Measurements from ENCODE around the gene CABLES1. TPM values are rescaled to one million over a fixed set of nuclear protein-coding genes. Genes with fewer than 3 reads are reported as not detected.

The CABLES1 gene
- polyA plus RNA-seq, 3 donors: 0.09 to 0.15 TPM; not detected in 1

GRCh38 chr18:23258566-23259469 lies 123.5 kb downstream of the CABLES1 start:
- Mint-ChIP-seq H3K27ac (peak overlapping the region; percentile 64 to 94 (median 85)), H3K9me3 (peaks cover 0 to 3% (median 0%) of the 10 kb centered on the region in 7 donors), H3K4me1 (peaks cover 37% of the 10 kb centered on the region), H3K36me3 (peaks cover 5 to 23% of the 10 kb centered on the region in 2 donors), H3K4me3 (peak overlapping the region in 1 of 2 donors; percentile 86), H3K27me3 (ENCODE audit: low read depth in 3 of 3) (peaks cover 0 to 18% (median 7%) of the 10 kb centered on the region in 3 donors)
- Histone ChIP-seq H3K9me3 (replicated peaks in 1 of 2; ENCODE audit: control insufficient read depth in 1 of 2, insufficient read depth in 1 of 2, low read length in 2 of 2) (no peaks in the 10 kb centered on the region), H3K27me3 (ENCODE audit: control insufficient read depth in 2 of 2, insufficient read depth in 2 of 2, low read length in 2 of 2) (no peaks in the 10 kb centered on the region), H3K36me3 (replicated peaks in 1 of 2; ENCODE audit: control insufficient read depth in 1 of 2, insufficient read depth in 2 of 2, low read length in 2 of 2) (no peaks in the 10 kb centered on the region), H3K4me1 (ENCODE audit: control insufficient read depth in 1 of 2, insufficient read depth in 2 of 2, low read length in 2 of 2) (peaks cover 32 to 36% of the 10 kb centered on the region in 2 donors), H2AFZ (ENCODE audit: insufficient read depth, low read depth, low read length, poor library complexity, severe bottlenecking) (peak overlapping the region; percentile 3), H4K20me1 (ENCODE audit: insufficient read depth, low read length) (no peaks in the 10 kb centered on the region), H3K27ac (ENCODE audit: low read depth in 1 of 2, low read length in 2 of 2) (peak overlapping the region in 1 of 2 donors; percentile 61), H3K4me2 (replicated peaks; ENCODE audit: extremely low read depth, low read length, poor library complexity, severe bottlenecking) (peak overlapping the region; percentile 62), H3K9ac (ENCODE audit: insufficient read depth, low read length, poor library complexity, severe bottlenecking) (peak overlapping the region; percentile 58), H3K79me2 (ENCODE audit: insufficient read depth, low read length) (no peaks in the 10 kb centered on the region), H3K4me3 (replicated peaks in 1 of 3; ENCODE audit: low read depth in 2 of 3, low read length in 3 of 3) (no peak overlapping the region)
- no peak for DNase-seq
- TF ChIP-seq, protein P1, sequence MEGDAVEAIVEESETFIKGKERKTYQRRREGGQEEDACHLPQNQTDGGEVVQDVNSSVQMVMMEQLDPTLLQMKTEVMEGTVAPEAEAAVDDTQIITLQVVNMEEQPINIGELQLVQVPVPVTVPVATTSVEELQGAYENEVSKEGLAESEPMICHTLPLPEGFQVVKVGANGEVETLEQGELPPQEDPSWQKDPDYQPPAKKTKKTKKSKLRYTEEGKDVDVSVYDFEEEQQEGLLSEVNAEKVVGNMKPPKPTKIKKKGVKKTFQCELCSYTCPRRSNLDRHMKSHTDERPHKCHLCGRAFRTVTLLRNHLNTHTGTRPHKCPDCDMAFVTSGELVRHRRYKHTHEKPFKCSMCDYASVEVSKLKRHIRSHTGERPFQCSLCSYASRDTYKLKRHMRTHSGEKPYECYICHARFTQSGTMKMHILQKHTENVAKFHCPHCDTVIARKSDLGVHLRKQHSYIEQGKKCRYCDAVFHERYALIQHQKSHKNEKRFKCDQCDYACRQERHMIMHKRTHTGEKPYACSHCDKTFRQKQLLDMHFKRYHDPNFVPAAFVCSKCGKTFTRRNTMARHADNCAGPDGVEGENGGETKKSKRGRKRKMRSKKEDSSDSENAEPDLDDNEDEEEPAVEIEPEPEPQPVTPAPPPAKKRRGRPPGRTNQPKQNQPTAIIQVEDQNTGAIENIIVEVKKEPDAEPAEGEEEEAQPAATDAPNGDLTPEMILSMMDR (IDR thresholded peaks at IDR 0.05): no peak
- 68% methylated on average over 12 of the region's 15 CpGs for WGBS (ENCODE audit: insufficient coverage)
- intact Hi-C loops (cut with micrococcal nuclease): loop anchor here in 1 of 2 donors (10.0 kb wide), 2 partner anchors 124 to 166 kb away; partner anchors contain the start of gene CABLES1
